SU-DHL-6 (cell line): Measurements from ENCODE around the gene ZNF775.

ENCODE experiments used
- CTCF ChIP-seq: fragments of 200-600 bp; sonication (generic); IDR thresholded peaks from one replicate; pipeline ENCODE4 v1.5.1; 2017; ENCODE audit warnings: antibody characterized with exemption, mild to moderate bottlenecking, low read length, moderate library complexity; ENCODE audit not compliant: insufficient read depth, poor library complexity, severe bottlenecking
- EZH2phosphoT487 ChIP-seq: fragments of 200-600 bp; sonication (generic), shearing (Covaris generic); conservative IDR thresholded peaks from 2 replicates; pipeline ENCODE4 v1.6.1; 2018; ENCODE audit warnings: mild to moderate bottlenecking, antibody characterized with exemption, low read length, moderate library complexity, mixed read lengths

- TF ChIP-seq CTCF (no peak), EZH2phosphoT487 (no peak)
These were observed 34.1 kb upstream of the ZNF775 start for GRCh38 chr7:150345012-150345411.
